ENCODE results near the gene TTC28. TPM values are rescaled to one million over a fixed set of nuclear protein-coding genes. Genes with fewer than 3 reads are reported as not detected.

Gene TTC28
- polyA plus RNA-seq, 1 donor from 2014 or later = 14.8 TPM

DNA sequence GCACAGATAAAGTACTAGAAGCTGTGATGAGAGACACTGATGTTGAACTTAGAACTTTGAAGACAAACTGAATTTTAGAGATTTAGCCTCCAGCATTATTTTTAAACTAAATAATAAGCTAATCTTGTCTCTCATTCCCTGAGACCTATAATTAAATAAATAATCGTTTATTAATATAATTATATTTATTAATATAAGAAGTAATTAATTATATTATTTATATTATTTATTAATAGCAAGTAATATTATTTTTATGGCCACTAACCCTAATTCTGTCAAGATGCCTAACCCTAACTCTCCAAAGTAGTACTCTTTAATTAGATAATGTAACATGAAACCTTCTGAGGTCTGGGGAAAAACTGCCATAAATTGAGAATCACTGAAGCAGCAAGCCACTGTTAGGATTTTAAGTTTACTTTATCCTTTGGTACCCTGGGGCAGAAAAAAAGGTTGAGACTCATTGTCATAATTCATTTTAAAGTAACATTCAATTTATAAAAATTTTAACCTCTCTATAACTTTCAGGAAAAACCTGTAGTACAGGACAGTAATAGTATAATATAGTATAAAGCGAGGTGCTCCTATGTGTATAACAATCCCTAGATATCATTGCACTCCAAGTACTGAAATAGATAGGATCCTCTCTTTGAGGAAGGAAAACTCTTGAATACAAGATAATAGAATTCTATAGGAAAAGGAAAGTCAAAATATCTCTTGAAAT lies 85.4 kb downstream of the TTC28 start:
- Histone ChIP-seq H3K9ac (ENCODE audit: low read length) (no peak overlapping the region), H3K27ac (ENCODE audit: low read length) (no peak overlapping the region), H3K27me3 (ENCODE audit: insufficient read depth, low read depth, low read length) (no peaks in the 10 kb centered on the region), H3K9me3 (ENCODE audit: low read length) (no peaks in the 10 kb centered on the region), H3K4me3 (ENCODE audit: low read length) (no peak overlapping the region), H2AFZ (ENCODE audit: low read depth, low read length) (no peak overlapping the region), H3K4me2 (ENCODE audit: low read length) (no peak overlapping the region), H4K20me1 (ENCODE audit: insufficient read depth) (no peaks in the 10 kb centered on the region), H3F3A (ENCODE audit: insufficient read depth, low read length, poor library complexity, severe bottlenecking) (no peaks in the 10 kb centered on the region), H3K9me2 (ENCODE audit: insufficient read depth, low read length) (no peaks in the 10 kb centered on the region), H3K79me2 (replicated peaks; ENCODE audit: insufficient read depth, low read length) (peaks cover 8% of the 10 kb centered on the region), H3K36me3 (ENCODE audit: insufficient read depth, low read length) (no peaks in the 10 kb centered on the region)
- TF ChIP-seq EP300 (conservative IDR thresholded peaks at IDR 0.05; ENCODE audit: poor library complexity, severe bottlenecking) (no peak), RAD21 (conservative IDR thresholded peaks at IDR 0.05) (no peak), TAF1 (IDR thresholded peaks at IDR 0.05; ENCODE audit: low read depth) (no peak)

DNA sequence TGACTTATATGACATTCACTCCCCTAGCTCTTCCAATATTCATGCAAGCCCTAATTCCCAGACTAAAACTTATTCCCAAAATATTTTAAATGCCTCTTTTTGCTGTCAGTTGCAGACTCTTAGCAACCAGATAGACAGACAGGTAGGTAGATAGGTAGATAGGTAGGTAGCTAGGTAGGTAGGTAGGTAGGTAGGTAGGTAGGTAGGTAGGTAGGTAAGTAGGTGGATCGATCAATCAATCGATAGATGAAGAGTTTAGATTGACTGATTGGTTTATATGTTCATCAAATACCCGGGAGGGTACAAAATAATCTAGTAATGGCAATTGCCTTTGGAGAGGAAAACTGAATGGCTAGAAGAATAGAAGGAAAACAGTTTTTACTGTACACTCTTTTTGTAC lies 86.3 kb downstream of the TTC28 start:
- Histone ChIP-seq H3K27me3 (ENCODE audit: insufficient read depth, low read depth, low read length) (no peaks in the 10 kb centered on the region), H3K27ac (ENCODE audit: low read length) (no peak overlapping the region), H3K9ac (ENCODE audit: low read length) (no peak overlapping the region), H3K9me2 (ENCODE audit: insufficient read depth, low read length) (no peaks in the 10 kb centered on the region), H3F3A (ENCODE audit: insufficient read depth, low read length, poor library complexity, severe bottlenecking) (no peaks in the 10 kb centered on the region), H3K9me3 (ENCODE audit: low read length) (no peaks in the 10 kb centered on the region), H4K20me1 (ENCODE audit: insufficient read depth) (no peaks in the 10 kb centered on the region), H3K4me3 (ENCODE audit: low read length) (no peak overlapping the region), H2AFZ (ENCODE audit: low read depth, low read length) (no peak overlapping the region), H3K79me2 (replicated peaks; ENCODE audit: insufficient read depth, low read length) (peaks cover 8% of the 10 kb centered on the region), H3K4me2 (ENCODE audit: low read length) (no peak overlapping the region), H3K36me3 (ENCODE audit: insufficient read depth, low read length) (no peaks in the 10 kb centered on the region)
- no peak for TF ChIP-seq EZH2 (IDR thresholded peaks at IDR 0.05; ENCODE audit: borderline replicate concordance, insufficient read depth, low read length, poor library complexity, severe bottlenecking)
- TF ChIP-seq, protein P1, sequence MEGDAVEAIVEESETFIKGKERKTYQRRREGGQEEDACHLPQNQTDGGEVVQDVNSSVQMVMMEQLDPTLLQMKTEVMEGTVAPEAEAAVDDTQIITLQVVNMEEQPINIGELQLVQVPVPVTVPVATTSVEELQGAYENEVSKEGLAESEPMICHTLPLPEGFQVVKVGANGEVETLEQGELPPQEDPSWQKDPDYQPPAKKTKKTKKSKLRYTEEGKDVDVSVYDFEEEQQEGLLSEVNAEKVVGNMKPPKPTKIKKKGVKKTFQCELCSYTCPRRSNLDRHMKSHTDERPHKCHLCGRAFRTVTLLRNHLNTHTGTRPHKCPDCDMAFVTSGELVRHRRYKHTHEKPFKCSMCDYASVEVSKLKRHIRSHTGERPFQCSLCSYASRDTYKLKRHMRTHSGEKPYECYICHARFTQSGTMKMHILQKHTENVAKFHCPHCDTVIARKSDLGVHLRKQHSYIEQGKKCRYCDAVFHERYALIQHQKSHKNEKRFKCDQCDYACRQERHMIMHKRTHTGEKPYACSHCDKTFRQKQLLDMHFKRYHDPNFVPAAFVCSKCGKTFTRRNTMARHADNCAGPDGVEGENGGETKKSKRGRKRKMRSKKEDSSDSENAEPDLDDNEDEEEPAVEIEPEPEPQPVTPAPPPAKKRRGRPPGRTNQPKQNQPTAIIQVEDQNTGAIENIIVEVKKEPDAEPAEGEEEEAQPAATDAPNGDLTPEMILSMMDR (IDR thresholded peaks at IDR 0.05; ENCODE audit: poor library complexity, severe bottlenecking) = no peak

DNA sequence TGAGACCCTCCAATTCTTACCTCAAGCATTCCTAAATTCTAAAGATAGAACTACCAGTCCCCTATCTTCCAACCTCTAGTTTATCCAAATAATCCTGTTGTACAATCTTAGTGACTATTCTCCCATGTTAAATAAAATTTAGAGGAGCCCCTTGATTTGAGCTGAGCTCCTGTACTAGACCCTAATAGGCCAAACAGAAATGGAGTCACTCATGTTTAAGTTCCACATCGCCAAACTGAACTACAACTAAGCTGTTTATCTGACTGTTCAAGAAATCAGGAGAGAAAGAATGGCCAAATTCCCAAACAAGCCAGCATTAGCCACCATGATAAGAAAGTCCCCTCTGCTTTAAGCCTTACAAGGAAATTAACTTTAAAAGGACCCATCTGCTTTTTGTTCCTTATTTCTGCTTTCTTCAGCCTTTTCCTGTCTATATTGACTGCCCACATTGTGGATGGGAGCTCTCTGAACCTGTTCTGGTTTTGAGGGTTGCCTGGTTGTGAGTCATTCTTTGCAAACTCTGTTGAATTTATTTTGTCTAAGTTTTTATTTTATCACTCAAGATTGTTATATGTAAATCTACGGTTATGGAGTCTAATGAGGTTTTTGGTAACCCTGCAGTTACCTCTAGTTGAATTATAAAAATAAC lies 90.4 kb downstream of the TTC28 start:
- H3K27ac ChIP-seq (ENCODE audit: low read length) = no peak overlapping the region
- no peak overlapping the region for H2AFZ ChIP-seq (ENCODE audit: low read depth, low read length)
- H3K27me3 ChIP-seq (ENCODE audit: insufficient read depth, low read depth, low read length) = no peaks in the 10 kb centered on the region
- no peaks in the 10 kb centered on the region for H3F3A ChIP-seq (ENCODE audit: insufficient read depth, low read length, poor library complexity, severe bottlenecking)
- no peaks in the 10 kb centered on the region for H3K9me3 ChIP-seq (ENCODE audit: low read length)
- no peak overlapping the region for H3K4me2 ChIP-seq (ENCODE audit: low read length)
- H4K20me1 ChIP-seq (ENCODE audit: insufficient read depth) = no peaks in the 10 kb centered on the region
- H3K9ac ChIP-seq (ENCODE audit: low read length) = no peak overlapping the region
- no peaks in the 10 kb centered on the region for H3K9me2 ChIP-seq (ENCODE audit: insufficient read depth, low read length)
- H3K4me3 ChIP-seq (ENCODE audit: low read length) = no peak overlapping the region
- H3K79me2 ChIP-seq (replicated peaks; ENCODE audit: insufficient read depth, low read length) = peaks cover 8% of the 10 kb centered on the region
- no peaks in the 10 kb centered on the region for H3K36me3 ChIP-seq (ENCODE audit: insufficient read depth, low read length)
- TF ChIP-seq EP300 (conservative IDR thresholded peaks at IDR 0.05; ENCODE audit: poor library complexity, severe bottlenecking) = no peak
- TF ChIP-seq POLR2AphosphoS5 (IDR thresholded peaks at IDR 0.05) = no peak
- TF ChIP-seq, protein P1 (IDR thresholded peaks at IDR 0.05; ENCODE audit: poor library complexity, severe bottlenecking) = no peak
- TF ChIP-seq SMC3 (conservative IDR thresholded peaks at IDR 0.05; ENCODE audit: poor library complexity) = no peak
- TF ChIP-seq EZH2 (IDR thresholded peaks at IDR 0.05; ENCODE audit: borderline replicate concordance, insufficient read depth, low read length, poor library complexity, severe bottlenecking) = no peak
- TF ChIP-seq RAD21 (conservative IDR thresholded peaks at IDR 0.05) = no peak
- TF ChIP-seq, protein P2, sequence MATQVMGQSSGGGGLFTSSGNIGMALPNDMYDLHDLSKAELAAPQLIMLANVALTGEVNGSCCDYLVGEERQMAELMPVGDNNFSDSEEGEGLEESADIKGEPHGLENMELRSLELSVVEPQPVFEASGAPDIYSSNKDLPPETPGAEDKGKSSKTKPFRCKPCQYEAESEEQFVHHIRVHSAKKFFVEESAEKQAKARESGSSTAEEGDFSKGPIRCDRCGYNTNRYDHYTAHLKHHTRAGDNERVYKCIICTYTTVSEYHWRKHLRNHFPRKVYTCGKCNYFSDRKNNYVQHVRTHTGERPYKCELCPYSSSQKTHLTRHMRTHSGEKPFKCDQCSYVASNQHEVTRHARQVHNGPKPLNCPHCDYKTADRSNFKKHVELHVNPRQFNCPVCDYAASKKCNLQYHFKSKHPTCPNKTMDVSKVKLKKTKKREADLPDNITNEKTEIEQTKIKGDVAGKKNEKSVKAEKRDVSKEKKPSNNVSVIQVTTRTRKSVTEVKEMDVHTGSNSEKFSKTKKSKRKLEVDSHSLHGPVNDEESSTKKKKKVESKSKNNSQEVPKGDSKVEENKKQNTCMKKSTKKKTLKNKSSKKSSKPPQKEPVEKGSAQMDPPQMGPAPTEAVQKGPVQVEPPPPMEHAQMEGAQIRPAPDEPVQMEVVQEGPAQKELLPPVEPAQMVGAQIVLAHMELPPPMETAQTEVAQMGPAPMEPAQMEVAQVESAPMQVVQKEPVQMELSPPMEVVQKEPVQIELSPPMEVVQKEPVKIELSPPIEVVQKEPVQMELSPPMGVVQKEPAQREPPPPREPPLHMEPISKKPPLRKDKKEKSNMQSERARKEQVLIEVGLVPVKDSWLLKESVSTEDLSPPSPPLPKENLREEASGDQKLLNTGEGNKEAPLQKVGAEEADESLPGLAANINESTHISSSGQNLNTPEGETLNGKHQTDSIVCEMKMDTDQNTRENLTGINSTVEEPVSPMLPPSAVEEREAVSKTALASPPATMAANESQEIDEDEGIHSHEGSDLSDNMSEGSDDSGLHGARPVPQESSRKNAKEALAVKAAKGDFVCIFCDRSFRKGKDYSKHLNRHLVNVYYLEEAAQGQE (IDR thresholded peaks at IDR 0.05; ENCODE audit: borderline replicate concordance) = no peak
- no peak for TF ChIP-seq TAF1 (IDR thresholded peaks at IDR 0.05; ENCODE audit: low read depth)
- no peak for TF ChIP-seq MXI1 (conservative IDR thresholded peaks at IDR 0.05; ENCODE audit: poor library complexity, severe bottlenecking)

Measured in neural cell (in vitro differentiated cells).